ENCODE measurements around the gene TMEM238L. TPM values are rescaled to one million over a fixed set of nuclear protein-coding genes. Genes with fewer than 3 reads are reported as not detected.

The TMEM238L gene
- total and polyA plus RNA-seq, 2 experiments from 2014 or later = not detected

- peaks cover 45% of the 10 kb centered on the region for H3K4me1 Mint-ChIP-seq
- peaks cover 4% of the 10 kb centered on the region; the same call in 1 of the 2 replicates for H3F3A ChIP-seq (replicated peaks; ENCODE audit: low read depth)
- H3K36me3 ChIP-seq (ENCODE audit: insufficient read depth) = no peaks in the 10 kb centered on the region
- no peaks in the 10 kb centered on the region; the same call in 2 of the 3 replicates for H3K36me3 Mint-ChIP-seq (ENCODE audit: low read depth)
- H3K27ac Mint-ChIP-seq = no peak overlapping the region; the same call in 1 of the 2 replicates
- peak overlapping the region; percentile 79 for H3K4me2 ChIP-seq
- H3K4me3 Mint-ChIP-seq = peak overlapping the region; percentile 79; the same call in 2 of the 3 replicates
- no peaks in the 10 kb centered on the region for H3K9me2 ChIP-seq (ENCODE audit: insufficient read depth)
- H3K4me3 ChIP-seq = peak overlapping the region; percentile 54
- no peaks in the 10 kb centered on the region for H4K20me1 ChIP-seq (replicated peaks; ENCODE audit: insufficient read depth)
- H3K79me2 ChIP-seq (replicated peaks; ENCODE audit: insufficient read depth) = no peaks in the 10 kb centered on the region
- ATAC-seq = peak; percentile 75
- no peak overlapping the region for H3K27ac ChIP-seq (ENCODE audit: low read depth)
- DNase-seq (ENCODE audit: low spot score) = peak; percentile 91
- peaks cover 22% of the 10 kb centered on the region for H3K4me1 ChIP-seq (ENCODE audit: insufficient read depth)
- peaks cover 2% of the 10 kb centered on the region; the same call in 1 of the 3 replicates for H3K9me3 Mint-ChIP-seq
- no peaks in the 10 kb centered on the region for H3K27me3 ChIP-seq (ENCODE audit: insufficient read depth)
- TF ChIP-seq ZNF114 (CRISPR knock-in tag; IDR thresholded peaks at IDR 0.05) = no peak
- no peak for TF ChIP-seq STAT1 (IDR thresholded peaks at IDR 0.05; ENCODE audit: unreplicated experiment)
- no peak for TF ChIP-seq ZNF462 (CRISPR knock-in tag; IDR thresholded peaks at IDR 0.05)
- TF ChIP-seq REST (IDR thresholded peaks at IDR 0.05; ENCODE audit: unreplicated experiment) = no peak
- peak; percentile 78 to 81 for TF ChIP-seq CTCF (conservative IDR thresholded peaks at IDR 0.05; ENCODE audit: low read depth in 2 of 2)
- TF ChIP-seq EZH2phosphoT487 (IDR thresholded peaks at IDR 0.05; ENCODE audit: unreplicated experiment) = no peak
- no peak overlapping the region for H2AFZ ChIP-seq
- peaks cover 18% of the 10 kb centered on the region for H3K27me3 Mint-ChIP-seq (ENCODE audit: insufficient read depth, low read depth, poor library complexity)
Observed at GRCh38 chr17:10754109-10754508, 49.8 kb downstream of the TMEM238L start.

All from GM23338 (cell line).